CD14-positive monocyte (primary cell): ENCODE results near the gene ECM2. TPM values are rescaled to one million over a fixed set of nuclear protein-coding genes. Genes with fewer than 3 reads are reported as not detected.
A peak's percentile ranks its signal among the peaks of the same experiment; 100 is the strongest.

ENCODE experiments used
- DNase-seq, 3 donors: peaks; one replicate each; pipeline ENCODE4 v3.0.0-alpha.2; 2011 to 2022
- H2AFZ ChIP-seq: 2 replicates; pipeline ENCODE4 v1.6.0; 2012; ENCODE audit warnings: mild to moderate bottlenecking, low read depth, low read length, inconsistent platforms; ENCODE audit not compliant: insufficient read depth, poor library complexity, severe bottlenecking
- H3K27ac ChIP-seq, 2 donors: 1 replicate in 1 of 2; 2 replicates in 1 of 2; pipeline ENCODE4 v1.5.1; 2012 to 2013; ENCODE audit warnings: low read length in 2 of 2, control low read depth in 1 of 2, inconsistent platforms in 1 of 2, low read depth in 1 of 2, mild to moderate bottlenecking in 1 of 2
- H3K27me3 ChIP-seq, 2 donors: one replicate each; pipeline versions ENCODE4 v1.6.0 to v1.6.1; 2011 to 2013; ENCODE audit warnings: low read length in 2 of 2; ENCODE audit not compliant: control insufficient read depth in 2 of 2, insufficient read depth in 2 of 2
- H3K36me3 ChIP-seq, 2 donors: replicated peaks in 1 of 2; 1 replicate in 1 of 2; 2 replicates in 1 of 2; pipeline versions ENCODE4 v1.5.1 to v1.6.1; 2012 to 2013; ENCODE audit warnings: low read length in 2 of 2, control low read depth in 1 of 2, inconsistent platforms in 1 of 2, mild to moderate bottlenecking in 1 of 2; ENCODE audit not compliant: insufficient read depth in 2 of 2, control insufficient read depth in 1 of 2
- H3K4me1 ChIP-seq, 2 donors: 1 replicate in 1 of 2; 2 replicates in 1 of 2; pipeline versions ENCODE4 v1.5.1 to v1.6.1; 2012 to 2013; ENCODE audit warnings: low read length in 2 of 2, control low read depth in 1 of 2, inconsistent platforms in 1 of 2, mild to moderate bottlenecking in 1 of 2, moderate library complexity in 1 of 2; ENCODE audit not compliant: insufficient read depth in 2 of 2, control insufficient read depth in 1 of 2
- H3K4me2 ChIP-seq: replicated peaks from 2 replicates; pipeline ENCODE3; 2012; ENCODE audit warnings: low read length, moderate library complexity, mild to moderate bottlenecking; ENCODE audit not compliant: poor library complexity, severe bottlenecking; ENCODE audit errors: extremely low read depth
- H3K4me3 ChIP-seq, 3 experiments: fragments of 200-600 bp in 1 of 3; sonication (generic) in 1 of 3; replicated peaks in 1 of 3; 1 replicate in 2 of 3; 2 replicates in 1 of 3; pipeline ENCODE4 v1.5.1; 2011 to 2013; ENCODE audit warnings: low read length in 3 of 3, mild to moderate bottlenecking in 3 of 3, control low read depth in 2 of 3, low read depth in 2 of 3, inconsistent platforms in 1 of 3, moderate library complexity in 1 of 3
- H3K79me2 ChIP-seq: 2 replicates; pipeline ENCODE4 v1.6.0; 2012; ENCODE audit warnings: mild to moderate bottlenecking, control low read depth, inconsistent platforms, low read length, moderate library complexity; ENCODE audit not compliant: insufficient read depth
- H3K9ac ChIP-seq: 2 replicates; pipeline ENCODE4 v1.6.0; 2017; ENCODE audit warnings: low read length, mild to moderate bottlenecking; ENCODE audit not compliant: insufficient read depth, poor library complexity, severe bottlenecking
- H3K9me3 ChIP-seq, 2 donors: replicated peaks in 1 of 2; 1 replicate in 1 of 2; 2 replicates in 1 of 2; pipeline versions ENCODE4 v1.5.1 to v1.6.1; 2012 to 2013; ENCODE audit warnings: low read length in 2 of 2, control low read depth in 1 of 2; ENCODE audit not compliant: control insufficient read depth in 1 of 2, insufficient read depth in 1 of 2
- H4K20me1 ChIP-seq: 2 replicates; pipeline ENCODE4 v1.6.0; 2012; ENCODE audit warnings: mild to moderate bottlenecking, low read length, control low read depth, moderate library complexity; ENCODE audit not compliant: insufficient read depth
- H3K27ac Mint-ChIP-seq, 7 donors: one replicate each; pipeline ENCODE4 v1.8.0; 2020; ENCODE audit warnings: mild to moderate bottlenecking in 7 of 7, mixed read lengths in 7 of 7, moderate library complexity in 6 of 7, inconsistent platforms in 2 of 7
- H3K27me3 Mint-ChIP-seq, 3 donors: one replicate each; pipeline ENCODE4 v1.8.0; 2021 to 2022; ENCODE audit warnings: low read depth in 3 of 3, mild to moderate bottlenecking in 3 of 3, mixed read lengths in 3 of 3, moderate library complexity in 3 of 3, inconsistent platforms in 1 of 3
- H3K36me3 Mint-ChIP-seq, 2 donors: one replicate each; pipeline ENCODE4 v1.8.0; 2020; ENCODE audit warnings: mixed read lengths in 2 of 2, inconsistent platforms in 1 of 2, mild to moderate bottlenecking in 1 of 2
- H3K4me1 Mint-ChIP-seq: one replicate; pipeline ENCODE4 v1.8.0; 2020; ENCODE audit warnings: mild to moderate bottlenecking, mixed read lengths
- H3K4me3 Mint-ChIP-seq, 2 donors: one replicate each; pipeline ENCODE4 v1.8.0; 2020; ENCODE audit warnings: mild to moderate bottlenecking in 2 of 2, mixed read lengths in 2 of 2, moderate library complexity in 1 of 2
- H3K9me3 Mint-ChIP-seq, 7 donors: one replicate each; pipeline ENCODE4 v1.8.0; 2020 to 2022; ENCODE audit warnings: mixed read lengths in 7 of 7, mild to moderate bottlenecking in 6 of 7, moderate library complexity in 6 of 7, inconsistent platforms in 2 of 7
- WGBS: methylation state at CpG from one replicate; pipeline ENCODE4 v1.1.5; 2013; ENCODE audit warnings: missing lambda C conversion rate; ENCODE audit not compliant: insufficient coverage; 5-methylcytosine and 5-hydroxymethylcytosine counted together
- intact Hi-C, 2 donors: fragments of 100-400 bp; cut with micrococcal nuclease; formaldehyde crosslinking; loops; one replicate each; pipeline versions ENCODE4 v1.15.0 to v1.15.1; 2023
- polyA plus RNA-seq, 3 donors: library from polyadenylated mRNA; depleted of rRNA in 1 of 3; unstranded in 2 of 3; stranded (reverse) in 1 of 3; fragments of 300-500 nt in 2 of 3; fragments of >200 nt in 1 of 3; fragmentation: Illumina TruSeq in 2 of 3; gene quantifications; 1 replicate in 2 of 3; 2 replicates in 1 of 3; pipeline ENCODE4 v1.2.3, GENCODE V29; 2012 to 2021
- TF ChIP-seq, protein P1 (sequence below): fragments of 200-600 bp; IDR thresholded peaks from one replicate; pipeline ENCODE4 v1.8.0; 2022; ENCODE audit warnings: antibody characterized with exemption, mild to moderate bottlenecking

The ECM2 gene
- polyA plus RNA-seq, 3 donors = 0.15 TPM; not detected in 2

DNA sequence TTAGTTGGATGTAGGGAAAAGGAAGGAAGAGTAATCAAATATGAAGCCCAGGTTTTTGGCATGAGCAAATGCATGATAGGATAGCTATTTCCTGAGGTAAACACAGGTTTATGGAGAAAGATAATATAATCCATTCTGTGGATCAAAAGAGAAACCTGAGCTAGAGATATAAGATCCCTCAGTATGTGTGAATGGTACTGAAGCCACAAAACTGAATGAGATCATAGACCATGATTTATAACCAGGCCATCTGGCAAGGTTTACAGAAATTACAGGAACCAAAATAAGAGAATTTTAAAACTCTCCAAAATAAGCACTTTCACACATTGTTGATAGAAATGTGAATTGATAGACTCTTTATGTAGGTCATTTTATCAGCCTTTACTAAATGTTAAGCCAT is 28.7 kb upstream of the ECM2 start:
- Mint-ChIP-seq H3K4me3 (no peak overlapping the region), H3K27me3 (peaks cover 0 to 1% (median 0%) of the 10 kb centered on the region in 3 donors), H3K36me3 (peaks cover 0 to 2% of the 10 kb centered on the region in 2 donors), H3K9me3 (peaks cover 3 to 10% (median 7%) of the 10 kb centered on the region in 7 donors), H3K27ac (no peak overlapping the region), H3K4me1 (peaks cover 14% of the 10 kb centered on the region)
- peaks cover 5 to 7% of the 10 kb centered on the region in 2 donors for H3K4me1 ChIP-seq
- H3K4me3 ChIP-seq = no peak overlapping the region
- H3K36me3 ChIP-seq = no peaks in the 10 kb centered on the region
- no peaks in the 10 kb centered on the region for H3K9me3 ChIP-seq
- no peaks in the 10 kb centered on the region for H3K79me2 ChIP-seq
- no peak overlapping the region for H2AFZ ChIP-seq
- no peaks in the 10 kb centered on the region for H4K20me1 ChIP-seq
- no peak overlapping the region for H3K9ac ChIP-seq
- DNase-seq = no peak
- no peak overlapping the region for H3K27ac ChIP-seq
- intact Hi-C loops = no loop called here
- TF ChIP-seq, protein P1, sequence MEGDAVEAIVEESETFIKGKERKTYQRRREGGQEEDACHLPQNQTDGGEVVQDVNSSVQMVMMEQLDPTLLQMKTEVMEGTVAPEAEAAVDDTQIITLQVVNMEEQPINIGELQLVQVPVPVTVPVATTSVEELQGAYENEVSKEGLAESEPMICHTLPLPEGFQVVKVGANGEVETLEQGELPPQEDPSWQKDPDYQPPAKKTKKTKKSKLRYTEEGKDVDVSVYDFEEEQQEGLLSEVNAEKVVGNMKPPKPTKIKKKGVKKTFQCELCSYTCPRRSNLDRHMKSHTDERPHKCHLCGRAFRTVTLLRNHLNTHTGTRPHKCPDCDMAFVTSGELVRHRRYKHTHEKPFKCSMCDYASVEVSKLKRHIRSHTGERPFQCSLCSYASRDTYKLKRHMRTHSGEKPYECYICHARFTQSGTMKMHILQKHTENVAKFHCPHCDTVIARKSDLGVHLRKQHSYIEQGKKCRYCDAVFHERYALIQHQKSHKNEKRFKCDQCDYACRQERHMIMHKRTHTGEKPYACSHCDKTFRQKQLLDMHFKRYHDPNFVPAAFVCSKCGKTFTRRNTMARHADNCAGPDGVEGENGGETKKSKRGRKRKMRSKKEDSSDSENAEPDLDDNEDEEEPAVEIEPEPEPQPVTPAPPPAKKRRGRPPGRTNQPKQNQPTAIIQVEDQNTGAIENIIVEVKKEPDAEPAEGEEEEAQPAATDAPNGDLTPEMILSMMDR = no peak
- no peaks in the 10 kb centered on the region for H3K27me3 ChIP-seq
- no peak overlapping the region for H3K4me2 ChIP-seq

DNA sequence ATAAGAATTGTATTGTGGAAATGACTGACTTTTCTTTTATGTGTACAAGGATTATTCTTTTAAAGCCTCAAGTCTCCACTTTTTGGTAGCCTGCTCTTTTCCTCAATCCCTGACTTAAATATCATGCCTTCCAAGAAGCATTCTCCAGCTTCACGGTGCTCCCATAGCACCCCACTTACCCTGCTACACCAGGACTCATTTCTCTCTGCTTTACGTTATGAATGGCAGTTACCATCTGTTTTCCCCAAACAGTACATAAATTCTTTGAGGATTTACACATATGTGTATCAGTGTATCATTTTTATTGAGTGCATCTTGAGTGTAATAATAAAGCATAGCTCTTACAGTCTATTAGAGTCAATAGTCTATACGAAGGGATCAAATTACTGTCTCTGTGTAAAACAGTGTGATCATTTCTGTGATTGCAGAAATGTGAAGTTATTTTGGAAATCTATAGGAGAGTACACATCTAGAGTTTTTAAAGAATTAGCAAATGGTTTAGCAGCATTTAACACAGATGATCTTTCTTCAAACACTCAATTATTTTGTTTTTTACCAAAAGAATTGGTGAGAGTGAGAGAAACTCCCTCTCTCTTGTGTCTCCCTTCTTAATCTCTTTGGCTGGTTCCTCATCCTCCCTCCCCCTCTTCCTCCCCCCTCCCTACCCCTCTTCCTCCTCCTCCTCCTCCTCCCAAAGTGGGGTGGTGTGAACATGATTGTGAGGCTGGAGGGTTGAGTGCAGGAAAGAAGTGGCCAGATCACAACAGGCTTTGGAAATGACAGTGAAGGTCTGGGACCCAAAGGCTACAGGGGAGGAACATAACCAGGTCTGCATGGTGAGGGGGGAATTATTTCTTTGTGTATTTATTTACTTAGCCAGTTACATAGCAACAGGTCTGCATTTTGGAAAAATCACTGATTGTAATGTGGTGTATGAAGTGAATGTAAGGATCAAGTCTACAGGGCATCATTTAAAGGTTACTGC is 27.6 kb upstream of the ECM2 start:
- H3K27ac Mint-ChIP-seq = peak overlapping the region in 2 of 7 donors; percentile 73 to 84
- DNase-seq = no peak
- Histone ChIP-seq H3K4me1 (peaks cover 5 to 7% of the 10 kb centered on the region in 2 donors), H3K4me2 (no peak overlapping the region), H2AFZ (no peak overlapping the region), H3K27me3 (no peaks in the 10 kb centered on the region), H3K36me3 (no peaks in the 10 kb centered on the region), H3K79me2 (no peaks in the 10 kb centered on the region), H3K9me3 (no peaks in the 10 kb centered on the region), H3K4me3 (no peak overlapping the region), H3K9ac (no peak overlapping the region), H4K20me1 (no peaks in the 10 kb centered on the region), H3K27ac (no peak overlapping the region)
- H3K4me1 Mint-ChIP-seq = peaks cover 21% of the 10 kb centered on the region
- intact Hi-C loops = no loop called here
- 83% methylated on average over 1 of the region's 3 CpGs for whole genome bisulfite sequencing
- H3K4me3 Mint-ChIP-seq = no peak overlapping the region
- H3K36me3 Mint-ChIP-seq = no peaks in the 10 kb centered on the region
- peaks cover 0 to 1% (median 0%) of the 10 kb centered on the region in 3 donors for H3K27me3 Mint-ChIP-seq
- H3K9me3 Mint-ChIP-seq = peaks cover 1 to 10% (median 6%) of the 10 kb centered on the region in 7 donors
- TF ChIP-seq, protein P1 = no peak
